ENCODE data around the gene MAG.

Gene MAG

GRCh38 chr19:35279985-35280821 lies 11.8 kb upstream of the MAG start:
- Histone ChIP-seq H2BK120ac (ENCODE audit: insufficient read depth, low read length, poor library complexity) (no peak overlapping the region), H2BK5ac (ENCODE audit: low read depth, low read length, poor library complexity) (no peak overlapping the region), H3K79me2 (ENCODE audit: control insufficient read depth, insufficient read depth, low read length, poor library complexity) (no peaks in the 10 kb centered on the region), H2AK5ac (ENCODE audit: low read length) (no peak overlapping the region), H3K9ac (ENCODE audit: low read length) (no peak overlapping the region), H2AFZ (ENCODE audit: insufficient read depth, low read length, poor library complexity) (no peak overlapping the region), H3K23ac (ENCODE audit: low read length) (no peak overlapping the region), H2BK12ac (ENCODE audit: low read length) (no peak overlapping the region), H3K27ac (ENCODE audit: low read depth, low read length) (no peak overlapping the region), H3K18ac (ENCODE audit: low read length) (no peak overlapping the region), H3K27me3 (ENCODE audit: insufficient read depth, low read length) (no peaks in the 10 kb centered on the region), H3K4me2 (ENCODE audit: low read length) (no peak overlapping the region), H4K12ac (ENCODE audit: low read depth, low read length) (no peak overlapping the region), H3K14ac (ENCODE audit: low read length) (no peak overlapping the region), H3K36me3 (ENCODE audit: control insufficient read depth in 1 of 2, insufficient read depth in 2 of 2, low read length in 2 of 2) (peaks cover 33 to 34% of the 10 kb centered on the region in 2 experiments), H4K91ac (ENCODE audit: low read depth, low read length) (no peak overlapping the region), H3K79me1 (ENCODE audit: low read length) (no peaks in the 10 kb centered on the region), H4K8ac (ENCODE audit: low read depth, low read length) (no peak overlapping the region), H3K9me3 (ENCODE audit: insufficient read depth, low read depth, low read length) (peaks cover 1% of the 10 kb centered on the region), H3K4me3 (ENCODE audit: low read depth, low read length) (no peak overlapping the region), H3K4me1 (ENCODE audit: control insufficient read depth in 1 of 2, insufficient read depth in 2 of 2, low read length in 2 of 2) (no peaks in the 10 kb centered on the region), H3K4ac (ENCODE audit: low read depth, low read length) (no peak overlapping the region)
- no peak for DNase-seq
- WGBS (ENCODE audit: extremely low coverage, insufficient coverage, insufficient read length), result no CpG with 5 or more reads among the region's 12 CpGs

- Histone ChIP-seq H2AFZ (ENCODE audit: insufficient read depth, low read length, poor library complexity) (no peak overlapping the region), H3K79me2 (ENCODE audit: control insufficient read depth, insufficient read depth, low read length, poor library complexity) (no peaks in the 10 kb centered on the region), H3K4me2 (ENCODE audit: low read length) (no peak overlapping the region), H2BK12ac (ENCODE audit: low read length) (no peak overlapping the region), H3K18ac (ENCODE audit: low read length) (no peak overlapping the region), H2BK120ac (ENCODE audit: insufficient read depth, low read length, poor library complexity) (no peak overlapping the region), H3K14ac (ENCODE audit: low read length) (no peak overlapping the region), H3K36me3 (ENCODE audit: control insufficient read depth in 1 of 2, insufficient read depth in 2 of 2, low read length in 2 of 2) (peaks cover 29 to 30% of the 10 kb centered on the region in 2 experiments), H3K9me3 (ENCODE audit: insufficient read depth, low read depth, low read length) (peaks cover 1% of the 10 kb centered on the region), H3K4ac (ENCODE audit: low read depth, low read length) (no peak overlapping the region), H3K4me1 (ENCODE audit: control insufficient read depth in 1 of 2, insufficient read depth in 2 of 2, low read length in 2 of 2) (no peaks in the 10 kb centered on the region), H4K91ac (ENCODE audit: low read depth, low read length) (no peak overlapping the region), H2AK5ac (ENCODE audit: low read length) (no peak overlapping the region), H3K4me3 (ENCODE audit: low read depth, low read length) (no peak overlapping the region), H3K9ac (ENCODE audit: low read length) (no peak overlapping the region), H3K23ac (ENCODE audit: low read length) (no peak overlapping the region), H2BK5ac (ENCODE audit: low read depth, low read length, poor library complexity) (no peak overlapping the region), H4K8ac (ENCODE audit: low read depth, low read length) (no peak overlapping the region), H4K12ac (ENCODE audit: low read depth, low read length) (no peak overlapping the region), H3K27ac (ENCODE audit: low read depth, low read length) (no peak overlapping the region), H3K79me1 (ENCODE audit: low read length) (no peaks in the 10 kb centered on the region), H3K27me3 (ENCODE audit: insufficient read depth, low read length) (no peaks in the 10 kb centered on the region)
- WGBS (ENCODE audit: extremely low coverage, insufficient coverage, insufficient read length), result no CpG with 5 or more reads among the region's 4 CpGs
- no peak for DNase-seq
These were observed 10.7 kb upstream of the MAG start for GRCh38 chr19:35281303-35281702.

- H3K79me2 ChIP-seq (ENCODE audit: control insufficient read depth, insufficient read depth, low read length, poor library complexity), result no peaks in the 10 kb centered on the region
- no peak overlapping the region for H3K4ac ChIP-seq (ENCODE audit: low read depth, low read length)
- no peaks in the 10 kb centered on the region for H3K9me3 ChIP-seq (ENCODE audit: insufficient read depth, low read depth, low read length)
- no peak overlapping the region for H2BK120ac ChIP-seq (ENCODE audit: insufficient read depth, low read length, poor library complexity)
- no peaks in the 10 kb centered on the region for H3K27me3 ChIP-seq (ENCODE audit: insufficient read depth, low read length)
- H3K14ac ChIP-seq (ENCODE audit: low read length), result no peak overlapping the region
- H2AFZ ChIP-seq (ENCODE audit: insufficient read depth, low read length, poor library complexity), result no peak overlapping the region
- no CpG with 5 or more reads among the region's 17 CpGs for WGBS (ENCODE audit: extremely low coverage, insufficient coverage, insufficient read length)
- no peak overlapping the region for H2BK5ac ChIP-seq (ENCODE audit: low read depth, low read length, poor library complexity)
- H3K36me3 ChIP-seq (ENCODE audit: control insufficient read depth in 1 of 2, insufficient read depth in 2 of 2, low read length in 2 of 2), result peaks cover under 1% of the 10 kb centered on the region in 2 experiments
- no peaks in the 10 kb centered on the region for H3K4me1 ChIP-seq (ENCODE audit: control insufficient read depth in 1 of 2, insufficient read depth in 2 of 2, low read length in 2 of 2)
- H3K27ac ChIP-seq (ENCODE audit: low read depth, low read length), result no peak overlapping the region
- no peak overlapping the region for H3K4me3 ChIP-seq (ENCODE audit: low read depth, low read length)
- H3K23ac ChIP-seq (ENCODE audit: low read length), result no peak overlapping the region
- no peak overlapping the region for H4K91ac ChIP-seq (ENCODE audit: low read depth, low read length)
- no peaks in the 10 kb centered on the region for H3K79me1 ChIP-seq (ENCODE audit: low read length)
- H2BK12ac ChIP-seq (ENCODE audit: low read length), result no peak overlapping the region
- no peak overlapping the region for H3K4me2 ChIP-seq (ENCODE audit: low read length)
- no peak for DNase-seq
- no peak overlapping the region for H3K18ac ChIP-seq (ENCODE audit: low read length)
- H3K9ac ChIP-seq (ENCODE audit: low read length), result no peak overlapping the region
- no peak overlapping the region for H4K12ac ChIP-seq (ENCODE audit: low read depth, low read length)
- no peak overlapping the region for H2AK5ac ChIP-seq (ENCODE audit: low read length)
- H4K8ac ChIP-seq (ENCODE audit: low read depth, low read length), result no peak overlapping the region
These were observed 7.5 kb upstream of the MAG start for GRCh38 chr19:35284153-35285094.

- no peak for DNase-seq
- Histone ChIP-seq H2BK12ac (ENCODE audit: low read length) (no peak overlapping the region), H3K27me3 (ENCODE audit: insufficient read depth, low read length) (no peaks in the 10 kb centered on the region), H3K79me2 (ENCODE audit: control insufficient read depth, insufficient read depth, low read length, poor library complexity) (no peaks in the 10 kb centered on the region), H3K4ac (ENCODE audit: low read depth, low read length) (no peak overlapping the region), H3K4me1 (ENCODE audit: control insufficient read depth in 1 of 2, insufficient read depth in 2 of 2, low read length in 2 of 2) (no peaks in the 10 kb centered on the region), H3K27ac (ENCODE audit: low read depth, low read length) (no peak overlapping the region), H3K9me3 (ENCODE audit: insufficient read depth, low read depth, low read length) (no peaks in the 10 kb centered on the region), H3K79me1 (ENCODE audit: low read length) (no peaks in the 10 kb centered on the region), H2BK5ac (ENCODE audit: low read depth, low read length, poor library complexity) (no peak overlapping the region), H3K9ac (ENCODE audit: low read length) (no peak overlapping the region), H2AK5ac (ENCODE audit: low read length) (no peak overlapping the region), H4K12ac (ENCODE audit: low read depth, low read length) (no peak overlapping the region), H3K18ac (ENCODE audit: low read length) (no peak overlapping the region), H3K4me3 (ENCODE audit: low read depth, low read length) (no peak overlapping the region), H4K91ac (ENCODE audit: low read depth, low read length) (no peak overlapping the region), H3K14ac (ENCODE audit: low read length) (no peak overlapping the region), H3K23ac (ENCODE audit: low read length) (no peak overlapping the region), H4K8ac (ENCODE audit: low read depth, low read length) (no peak overlapping the region), H3K4me2 (ENCODE audit: low read length) (no peak overlapping the region), H2AFZ (ENCODE audit: insufficient read depth, low read length, poor library complexity) (no peak overlapping the region), H3K36me3 (ENCODE audit: control insufficient read depth in 1 of 2, insufficient read depth in 2 of 2, low read length in 2 of 2) (no peaks in the 10 kb centered on the region), H2BK120ac (ENCODE audit: insufficient read depth, low read length, poor library complexity) (no peak overlapping the region)
- no CpG with 5 or more reads among the region's 1 CpG for WGBS (ENCODE audit: extremely low coverage, insufficient coverage, insufficient read length)
These were observed 6.9 kb upstream of the MAG start for GRCh38 chr19:35285095-35285449.
